Measurements from ENCODE around the gene FHOD3.

FHOD3 gene

DNA sequence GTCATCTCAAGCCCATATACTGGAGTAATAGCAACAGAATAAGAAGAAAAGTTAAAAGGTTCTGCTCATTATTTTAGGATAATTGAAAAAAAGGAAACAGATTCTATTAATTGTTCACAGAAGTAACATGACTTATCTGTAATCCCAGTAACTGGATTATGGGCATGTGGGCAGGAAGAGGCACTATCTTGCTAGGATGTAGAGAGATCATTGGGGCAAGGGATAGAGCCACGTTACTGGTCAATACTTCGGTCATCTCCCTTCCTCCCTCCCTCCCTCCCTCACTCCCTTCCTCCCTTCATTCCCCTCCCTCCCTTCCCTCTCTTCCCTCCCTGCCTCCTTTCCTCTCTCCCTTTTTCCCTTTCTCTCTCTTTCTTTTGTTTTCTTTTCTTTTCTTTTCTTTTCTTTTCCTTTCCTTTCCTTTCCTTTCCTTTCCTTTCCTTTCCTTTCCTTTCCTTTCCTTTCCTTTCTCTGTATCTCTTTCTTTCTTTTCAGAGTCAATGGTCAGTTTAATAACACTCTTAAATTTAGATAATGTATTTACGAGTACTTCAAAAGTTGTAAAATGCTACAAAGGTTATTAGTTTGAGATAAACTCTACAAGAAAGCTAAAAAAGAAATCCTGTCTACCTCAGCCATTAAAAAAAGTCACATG lies 82.8 kb downstream of the FHOD3 start:
- TF ChIP-seq SIN3A (IDR thresholded peaks at IDR 0.05; ENCODE audit: borderline replicate concordance, insufficient read depth, low read length) (no peak), TAF1 (IDR thresholded peaks at IDR 0.05; ENCODE audit: borderline replicate concordance, insufficient read depth, low read length) (no peak), FOXP2 (optimal IDR thresholded peaks at IDR 0.05; ENCODE audit: borderline replicate concordance, extremely low read depth, extremely low read length, insufficient read depth) (no peak), POLR2AphosphoS5 (IDR thresholded peaks at IDR 0.05; ENCODE audit: low read depth, low read length) (no peak)
- TF ChIP-seq, protein P1, sequence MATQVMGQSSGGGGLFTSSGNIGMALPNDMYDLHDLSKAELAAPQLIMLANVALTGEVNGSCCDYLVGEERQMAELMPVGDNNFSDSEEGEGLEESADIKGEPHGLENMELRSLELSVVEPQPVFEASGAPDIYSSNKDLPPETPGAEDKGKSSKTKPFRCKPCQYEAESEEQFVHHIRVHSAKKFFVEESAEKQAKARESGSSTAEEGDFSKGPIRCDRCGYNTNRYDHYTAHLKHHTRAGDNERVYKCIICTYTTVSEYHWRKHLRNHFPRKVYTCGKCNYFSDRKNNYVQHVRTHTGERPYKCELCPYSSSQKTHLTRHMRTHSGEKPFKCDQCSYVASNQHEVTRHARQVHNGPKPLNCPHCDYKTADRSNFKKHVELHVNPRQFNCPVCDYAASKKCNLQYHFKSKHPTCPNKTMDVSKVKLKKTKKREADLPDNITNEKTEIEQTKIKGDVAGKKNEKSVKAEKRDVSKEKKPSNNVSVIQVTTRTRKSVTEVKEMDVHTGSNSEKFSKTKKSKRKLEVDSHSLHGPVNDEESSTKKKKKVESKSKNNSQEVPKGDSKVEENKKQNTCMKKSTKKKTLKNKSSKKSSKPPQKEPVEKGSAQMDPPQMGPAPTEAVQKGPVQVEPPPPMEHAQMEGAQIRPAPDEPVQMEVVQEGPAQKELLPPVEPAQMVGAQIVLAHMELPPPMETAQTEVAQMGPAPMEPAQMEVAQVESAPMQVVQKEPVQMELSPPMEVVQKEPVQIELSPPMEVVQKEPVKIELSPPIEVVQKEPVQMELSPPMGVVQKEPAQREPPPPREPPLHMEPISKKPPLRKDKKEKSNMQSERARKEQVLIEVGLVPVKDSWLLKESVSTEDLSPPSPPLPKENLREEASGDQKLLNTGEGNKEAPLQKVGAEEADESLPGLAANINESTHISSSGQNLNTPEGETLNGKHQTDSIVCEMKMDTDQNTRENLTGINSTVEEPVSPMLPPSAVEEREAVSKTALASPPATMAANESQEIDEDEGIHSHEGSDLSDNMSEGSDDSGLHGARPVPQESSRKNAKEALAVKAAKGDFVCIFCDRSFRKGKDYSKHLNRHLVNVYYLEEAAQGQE (IDR thresholded peaks at IDR 0.05; ENCODE audit: insufficient read depth in 1 of 2, low read depth in 2 of 2, low read length in 2 of 2) = no peak

DNA sequence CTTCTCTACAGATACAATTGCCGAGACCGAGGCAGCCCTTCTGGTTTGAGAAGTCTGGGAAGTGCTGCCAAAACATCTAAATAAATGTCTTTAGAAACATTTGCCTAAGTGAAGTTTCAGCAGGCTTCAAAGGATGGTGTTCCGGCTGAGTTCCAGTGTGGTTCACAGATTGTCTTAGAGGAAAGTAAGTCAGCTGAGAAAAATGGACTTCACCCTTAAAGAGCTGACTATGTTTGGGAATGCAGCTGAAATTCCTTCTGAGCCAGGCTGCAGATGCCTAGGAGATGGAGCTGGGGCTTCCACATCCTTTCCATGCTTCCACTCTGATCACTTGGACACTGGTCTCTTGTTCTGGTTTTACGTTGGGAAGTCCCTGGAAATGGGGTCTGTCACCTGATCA lies 83.6 kb downstream of the FHOD3 start:
- TF ChIP-seq, protein P1 (IDR thresholded peaks at IDR 0.05; ENCODE audit: insufficient read depth in 1 of 2, low read depth in 2 of 2, low read length in 2 of 2) = no peak
- TF ChIP-seq SIN3A (IDR thresholded peaks at IDR 0.05; ENCODE audit: borderline replicate concordance, insufficient read depth, low read length) = no peak
- TF ChIP-seq FOXP2 (optimal IDR thresholded peaks at IDR 0.05; ENCODE audit: borderline replicate concordance, extremely low read depth, extremely low read length, insufficient read depth) = no peak
- TF ChIP-seq POLR2AphosphoS5 (IDR thresholded peaks at IDR 0.05; ENCODE audit: low read depth, low read length) = no peak
- no peak for TF ChIP-seq TAF1 (IDR thresholded peaks at IDR 0.05; ENCODE audit: borderline replicate concordance, insufficient read depth, low read length)

DNA sequence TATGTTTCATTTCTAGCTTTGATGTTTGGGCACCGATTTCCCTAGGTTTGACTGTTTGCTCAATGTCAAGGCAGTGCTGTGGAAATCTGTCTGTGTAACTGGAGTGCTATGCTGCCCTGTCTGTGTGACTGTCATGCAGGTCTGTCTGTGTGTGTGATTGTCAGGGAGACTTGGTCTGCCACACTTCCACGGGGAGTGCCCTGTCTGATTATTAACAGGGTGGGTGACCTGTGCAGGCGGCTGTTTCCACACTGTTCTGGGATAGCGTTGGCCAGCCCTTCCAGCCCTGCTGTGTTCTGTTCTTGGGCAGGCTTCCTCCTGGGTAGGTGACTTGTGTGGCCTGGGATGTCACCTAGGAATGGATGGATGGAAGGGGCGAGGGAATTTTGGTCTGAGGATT lies 85.3 kb downstream of the FHOD3 start:
- TF ChIP-seq FOXP2 (optimal IDR thresholded peaks at IDR 0.05; ENCODE audit: borderline replicate concordance, extremely low read depth, extremely low read length, insufficient read depth) (no peak), SIN3A (IDR thresholded peaks at IDR 0.05; ENCODE audit: borderline replicate concordance, insufficient read depth, low read length) (no peak), TAF1 (IDR thresholded peaks at IDR 0.05; ENCODE audit: borderline replicate concordance, insufficient read depth, low read length) (no peak), POLR2AphosphoS5 (IDR thresholded peaks at IDR 0.05; ENCODE audit: low read depth, low read length) (no peak)
- TF ChIP-seq, protein P1 (IDR thresholded peaks at IDR 0.05; ENCODE audit: insufficient read depth in 1 of 2, low read depth in 2 of 2, low read length in 2 of 2) = no peak

DNA sequence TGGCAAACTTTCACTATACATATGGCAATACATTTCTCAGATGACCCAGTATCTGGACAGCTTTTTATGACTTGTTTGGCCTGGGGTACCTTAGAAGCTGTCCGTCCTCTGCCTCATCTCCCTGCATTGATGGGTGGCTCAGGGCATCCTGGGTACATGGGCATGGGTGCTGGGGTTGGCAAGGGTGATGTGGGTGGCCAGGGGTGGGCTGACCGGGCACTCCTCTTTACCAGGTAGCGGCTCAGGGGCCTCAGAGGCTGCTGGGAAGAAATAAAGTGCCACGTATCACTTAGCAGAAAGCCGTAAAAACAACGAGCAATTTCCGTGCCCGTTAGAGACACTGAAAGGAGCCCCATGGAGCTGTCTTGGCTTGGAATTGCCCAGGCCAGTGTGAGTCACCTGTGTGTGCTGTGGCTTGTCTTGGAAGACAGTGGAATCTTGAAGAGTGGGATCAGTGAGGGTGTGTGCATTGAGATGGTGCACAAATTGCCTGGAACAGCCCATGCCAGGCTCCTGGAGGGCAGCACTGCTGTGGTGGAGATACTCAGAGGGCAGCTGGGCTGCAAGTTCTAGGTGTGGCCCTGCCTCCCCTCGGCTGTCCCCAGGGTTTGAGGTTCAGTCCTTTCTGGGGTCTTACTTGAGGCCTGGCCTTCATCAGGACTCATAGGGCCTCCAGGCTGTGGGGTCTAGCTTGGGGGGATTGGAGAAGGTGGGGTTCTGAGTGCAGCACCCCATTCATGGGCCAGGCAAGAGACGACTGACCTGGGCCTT lies 88.8 kb downstream of the FHOD3 start:
- no peak for TF ChIP-seq FOXP2 (optimal IDR thresholded peaks at IDR 0.05; ENCODE audit: borderline replicate concordance, extremely low read depth, extremely low read length, insufficient read depth)
- TF ChIP-seq POLR2AphosphoS5 (IDR thresholded peaks at IDR 0.05; ENCODE audit: low read depth, low read length) = no peak
- TF ChIP-seq TAF1 (IDR thresholded peaks at IDR 0.05; ENCODE audit: borderline replicate concordance, insufficient read depth, low read length) = no peak
- no peak for TF ChIP-seq SIN3A (IDR thresholded peaks at IDR 0.05; ENCODE audit: borderline replicate concordance, insufficient read depth, low read length)
- TF ChIP-seq, protein P1 (IDR thresholded peaks at IDR 0.05; ENCODE audit: insufficient read depth in 1 of 2, low read depth in 2 of 2, low read length in 2 of 2) = no peak

Measured in PFSK-1 (cell line).